NCI-H146 treated with DMSO at 0.1 percent for 48 hours (cell line): ENCODE results near the gene THAP3.
"Not testable (repeated sequence)": the region's sequence is repeated elsewhere in the genome, so short reads cannot be mapped to it uniquely, and the experiment has no call there.

Experiments
- DNase-seq: peaks from one replicate; lab custom pipeline; 2025; ENCODE audit not compliant: unreplicated experiment; lab: John Stamatoyannopoulos, UW

Gene THAP3

DNA sequence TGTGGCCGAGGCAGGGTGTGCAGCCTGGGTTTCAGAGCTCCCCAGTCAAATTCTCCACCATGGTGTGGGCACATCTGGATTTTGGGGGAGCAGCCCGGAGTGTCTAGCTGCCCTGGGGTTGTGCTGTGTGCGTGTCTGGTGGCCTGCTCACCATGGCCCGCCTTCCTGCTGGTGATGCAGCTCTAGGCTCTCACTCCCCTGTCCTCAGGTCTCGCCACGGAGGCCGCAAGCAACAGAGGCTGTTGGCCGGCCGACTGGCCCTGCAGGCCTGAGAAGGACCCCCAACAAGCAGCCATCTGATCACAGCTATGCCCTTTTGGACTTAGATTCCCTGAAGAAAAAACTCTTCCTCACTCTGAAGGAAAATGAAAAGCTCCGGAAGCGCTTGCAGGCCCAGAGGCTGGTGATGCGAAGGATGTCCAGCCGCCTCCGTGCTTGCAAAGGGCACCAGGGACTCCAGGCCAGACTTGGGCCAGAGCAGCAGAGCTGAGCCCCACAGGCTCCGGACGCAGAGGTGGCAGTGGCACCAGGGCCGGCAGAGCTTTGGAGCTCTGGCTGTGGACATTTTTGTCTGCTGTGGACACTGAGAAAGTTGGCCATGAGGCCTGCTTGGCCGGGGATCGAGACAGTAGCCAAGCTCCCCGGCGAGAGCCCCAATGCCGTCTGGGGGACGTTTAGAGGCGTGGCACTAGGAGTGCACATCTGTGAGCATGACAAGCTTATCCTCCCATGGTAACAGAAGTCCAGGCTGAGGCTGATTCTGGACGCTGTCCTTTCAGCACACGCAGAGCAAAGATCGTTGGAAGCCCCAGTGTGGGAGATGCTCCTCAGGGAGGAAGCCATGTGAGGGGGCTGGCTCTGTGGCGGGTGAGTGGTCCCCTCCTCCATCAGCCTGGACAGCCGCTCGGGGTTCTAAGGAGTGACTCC is 8.2 kb downstream of the THAP3 start:
- no peak for DNase-seq

DNA sequence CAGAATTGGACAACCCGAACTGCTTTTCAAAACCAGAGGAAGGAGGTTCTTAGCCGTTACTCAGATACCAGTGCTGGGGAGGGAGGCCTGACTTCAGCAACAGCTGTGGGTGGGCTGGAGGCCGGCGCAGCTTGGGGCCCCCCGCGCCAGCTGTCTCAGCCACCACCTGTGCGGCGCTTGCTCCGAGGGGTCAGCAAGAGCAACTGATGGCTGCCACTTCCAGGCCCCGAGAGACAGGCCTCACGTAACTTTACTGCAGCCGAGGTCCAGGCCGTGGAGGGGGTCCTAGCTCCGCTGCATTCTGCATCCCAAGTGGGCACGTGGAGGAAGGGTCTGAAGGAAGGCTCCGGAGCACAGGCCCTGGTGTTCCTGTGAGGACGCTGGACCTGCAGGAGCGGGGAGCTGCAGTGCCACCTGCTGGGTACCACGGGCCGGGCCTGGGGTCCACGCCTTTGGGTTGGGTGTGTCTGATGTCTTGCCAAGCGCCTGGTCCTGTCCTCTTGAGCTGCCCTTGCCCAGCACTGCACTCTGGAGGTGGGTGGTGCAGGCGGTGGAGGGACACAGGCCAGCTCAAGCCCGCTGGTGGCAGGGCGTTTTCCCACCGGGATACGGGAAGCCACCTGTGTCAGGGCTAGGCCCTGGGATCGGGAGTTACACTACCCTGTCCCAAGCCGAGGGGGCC is 9.8 kb downstream of the THAP3 start:
- no peak for DNase-seq

DNA sequence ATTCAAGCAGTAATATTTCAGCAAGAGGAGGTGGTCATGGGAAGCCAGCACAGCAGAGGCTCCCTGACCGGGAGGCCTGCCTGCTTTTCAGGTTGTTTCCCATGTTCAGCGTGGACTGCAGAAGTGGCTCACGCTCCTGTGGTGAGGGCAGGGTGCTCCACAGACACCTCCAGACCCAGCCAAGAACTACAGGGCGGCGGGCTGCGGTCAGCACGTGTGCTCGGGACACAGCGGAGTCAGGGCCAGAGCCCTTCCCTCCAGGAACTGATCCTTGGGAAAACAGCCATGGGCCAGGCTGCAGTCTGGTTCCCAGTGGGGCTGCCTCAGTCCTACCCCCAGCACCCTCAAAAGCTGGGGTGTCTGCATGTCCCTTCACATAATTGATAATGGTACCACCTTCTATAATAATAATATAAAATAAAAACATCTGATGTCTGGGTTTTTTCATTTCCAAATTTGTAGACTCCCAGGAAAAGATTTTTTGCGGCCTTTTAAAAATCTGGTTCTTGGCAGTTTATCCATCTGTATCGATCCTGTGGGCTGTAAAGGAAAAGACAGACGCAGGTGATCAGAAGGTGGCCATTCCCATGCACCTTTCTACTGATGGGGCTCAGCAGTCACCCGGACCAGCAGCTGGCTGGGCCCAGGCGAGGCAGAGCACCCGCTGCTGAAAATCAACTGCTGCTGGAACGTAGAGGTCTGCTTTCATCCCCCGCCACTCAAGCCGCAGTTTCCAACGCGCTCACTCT is 10.7 kb downstream of the THAP3 start:
- DNase-seq, result no peak

GRCh38 chr1:6635910-6636760 is 11.5 kb downstream of the THAP3 start:
- DNase-seq, result no peak

- not testable (repeated sequence) for DNase-seq
Measured at GRCh38 chr1:6636778-6637177, 12.1 kb downstream of the THAP3 start.

- no peak for DNase-seq
Measured at GRCh38 chr1:6637770-6638169, 13.1 kb downstream of the THAP3 start.

- no peak for DNase-seq
Measured at GRCh38 chr1:6638226-6638625, 13.6 kb downstream of the THAP3 start.

DNA sequence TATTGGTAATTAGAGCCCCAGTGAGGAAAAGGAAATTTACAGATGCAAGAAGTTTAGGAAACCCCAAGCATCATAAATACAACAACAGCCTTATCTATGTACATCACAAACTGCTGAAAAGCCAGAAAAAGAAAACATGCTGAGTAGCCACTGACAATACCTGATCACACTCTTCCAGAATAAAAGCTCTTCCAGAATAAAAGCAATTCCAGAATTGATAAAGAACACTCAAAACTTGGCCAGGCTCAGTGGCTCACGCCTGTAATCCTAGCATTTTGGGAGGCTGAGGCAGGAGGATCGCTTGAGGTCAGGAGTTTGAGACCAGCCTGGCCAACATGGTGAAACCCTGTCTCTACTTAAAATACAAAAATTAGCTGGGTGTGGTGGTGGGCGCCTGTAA is 16.2 kb downstream of the THAP3 start:
- DNase-seq, result not testable (repeated sequence)

DNA sequence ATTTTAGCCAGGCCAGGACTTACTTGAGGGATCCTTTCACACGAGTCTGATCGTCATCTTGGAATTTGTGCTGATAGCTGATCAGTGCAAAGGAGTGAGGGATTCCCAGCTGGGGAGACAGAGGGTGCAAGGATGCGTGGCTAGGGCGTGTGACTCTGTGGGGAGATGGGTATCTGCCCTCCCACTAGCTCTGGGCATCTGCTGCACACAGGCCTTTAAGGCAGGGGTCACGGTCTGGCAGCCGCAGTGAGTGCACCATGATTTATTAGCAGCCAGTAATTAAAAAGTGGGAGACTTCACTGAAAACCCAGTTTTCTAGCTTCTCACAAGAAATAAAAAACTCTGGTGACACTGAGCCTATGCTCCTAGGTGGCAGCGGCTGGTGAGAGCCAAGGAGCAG is 20.4 kb downstream of the THAP3 start:
- no peak for DNase-seq

GRCh38 chr1:6646499-6647148 is 22.0 kb downstream of the THAP3 start:
- no peak for DNase-seq

DNA sequence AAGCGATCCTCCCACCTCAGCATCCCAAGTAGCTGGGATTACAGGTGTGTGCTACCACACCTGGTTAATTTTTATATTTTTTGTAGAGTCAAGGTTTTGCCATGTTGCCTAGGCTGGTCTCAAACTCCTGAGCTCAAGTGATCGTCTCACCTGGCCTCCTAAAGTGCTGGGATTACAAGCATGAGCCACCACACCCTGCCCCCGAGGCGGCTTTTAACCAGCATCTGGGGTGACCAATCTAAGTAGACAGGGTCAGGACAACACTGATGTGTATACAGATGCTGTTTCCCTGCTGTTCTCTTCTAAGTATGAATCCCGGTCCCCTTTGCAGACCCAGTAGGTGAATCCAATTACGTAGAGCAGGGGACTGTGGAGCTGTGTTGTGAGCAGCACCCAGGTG is 23.9 kb downstream of the THAP3 start:
- no peak for DNase-seq

DNA sequence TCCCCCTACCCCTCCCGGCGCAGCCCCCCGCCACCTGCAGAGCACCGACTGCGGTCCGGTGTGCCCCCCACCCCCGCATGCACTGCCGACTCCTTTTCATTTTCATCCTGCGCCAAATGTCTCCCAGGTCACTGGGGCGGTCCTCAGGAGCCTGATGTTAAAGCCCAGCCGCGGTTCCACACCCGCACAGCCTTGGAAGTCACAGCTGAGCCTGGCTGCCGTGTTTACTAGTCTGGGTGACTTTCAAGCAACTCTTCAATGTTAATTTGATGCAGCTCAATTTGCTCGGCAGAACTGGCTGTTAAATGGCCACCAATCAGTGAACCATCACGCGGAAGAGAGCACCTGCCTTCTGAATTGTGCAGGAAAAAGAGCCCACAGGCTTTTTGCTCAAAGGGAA is 27.2 kb downstream of the THAP3 start:
- DNase-seq, result no peak

- DNase-seq, result no peak
Measured at GRCh38 chr1:6652986-6653385, 28.3 kb downstream of the THAP3 start.

GRCh38 chr1:6653436-6654290 is 29.0 kb downstream of the THAP3 start:
- no peak for DNase-seq

- no peak for DNase-seq
Measured at GRCh38 chr1:6657138-6657537, 32.5 kb downstream of the THAP3 start.

DNA sequence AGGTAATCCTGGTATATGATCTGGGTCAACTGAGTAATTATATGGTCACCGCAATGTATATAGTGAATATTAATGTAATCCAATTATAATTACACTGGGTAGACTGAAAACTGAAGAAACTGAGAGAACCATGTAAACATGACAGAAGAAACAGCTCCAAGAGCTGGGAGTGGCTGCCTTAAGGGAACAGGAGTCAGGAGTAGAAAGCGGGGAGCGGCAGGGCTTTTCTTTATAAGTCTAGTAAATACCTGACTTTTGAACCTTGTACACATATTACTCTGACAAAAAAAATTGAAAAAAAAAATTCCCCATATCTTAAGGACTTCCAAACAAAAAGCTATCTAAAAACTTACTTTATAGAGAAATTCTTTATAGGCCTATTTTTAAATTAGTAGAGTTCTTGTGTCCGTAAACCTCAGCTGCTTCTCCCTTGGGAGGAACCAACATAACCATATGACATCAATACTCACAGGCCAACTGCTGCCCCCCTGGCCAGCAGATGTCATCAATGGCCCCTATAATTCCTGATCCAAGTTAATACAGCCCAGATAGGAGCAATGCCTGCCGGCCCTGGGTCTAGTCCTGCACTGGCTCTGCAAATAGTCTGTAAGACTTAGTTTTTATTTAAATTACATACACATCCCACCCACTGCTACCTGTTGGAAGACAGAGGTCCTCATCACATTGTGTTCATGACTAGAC is 33.8 kb downstream of the THAP3 start:
- DNase-seq, result no peak

GRCh38 chr1:6660415-6661049 is 35.9 kb downstream of the THAP3 start:
- DNase-seq, result no peak

DNA sequence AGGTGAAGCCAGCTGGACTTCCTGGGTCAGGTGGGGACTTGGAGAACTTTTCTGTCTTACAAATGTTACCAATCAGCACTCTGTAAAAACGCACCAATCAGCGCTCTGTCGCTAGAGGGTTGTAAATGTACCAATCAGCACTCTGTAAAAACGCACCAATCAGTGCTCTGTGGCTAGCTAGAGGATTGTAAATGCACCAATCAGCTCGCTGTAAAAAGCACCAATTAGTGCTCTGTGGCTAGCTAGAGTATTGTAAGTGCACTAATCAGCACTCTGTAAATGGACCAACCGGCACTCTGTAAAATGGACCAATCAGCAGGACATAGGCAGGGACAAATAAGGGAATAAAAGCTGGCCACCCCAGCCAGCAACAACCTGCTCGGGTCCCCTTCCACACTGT is 37.8 kb downstream of the THAP3 start:
- not testable (repeated sequence) for DNase-seq
